ENCODE data around the gene HMCN2.

HMCN2 gene

DNA sequence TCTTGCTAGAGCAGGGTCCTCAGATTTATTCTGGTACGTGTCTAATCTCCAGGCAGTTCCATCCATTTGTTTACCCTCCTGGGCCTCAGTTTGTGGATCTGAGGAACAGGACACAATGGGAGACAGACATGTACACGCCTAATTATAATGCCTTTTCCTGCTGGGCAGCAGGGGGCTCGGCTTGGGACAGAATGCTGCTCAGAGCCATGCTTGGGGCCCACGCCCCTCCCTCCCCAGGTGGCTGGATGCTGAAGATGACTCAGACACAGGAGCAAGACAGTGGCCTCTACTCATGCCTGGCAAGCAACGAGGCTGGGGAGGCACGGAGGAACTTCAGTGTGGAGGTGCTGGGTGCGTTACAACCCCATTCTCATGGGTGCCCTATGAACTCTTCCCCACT lies 106.5 kb downstream of the HMCN2 start:
- Histone ChIP-seq H3K36me3 (ENCODE audit: control insufficient read depth, insufficient read depth, low read length) (no peaks in the 10 kb centered on the region), H3K9ac (no peak overlapping the region)
- TF ChIP-seq, protein P1, sequence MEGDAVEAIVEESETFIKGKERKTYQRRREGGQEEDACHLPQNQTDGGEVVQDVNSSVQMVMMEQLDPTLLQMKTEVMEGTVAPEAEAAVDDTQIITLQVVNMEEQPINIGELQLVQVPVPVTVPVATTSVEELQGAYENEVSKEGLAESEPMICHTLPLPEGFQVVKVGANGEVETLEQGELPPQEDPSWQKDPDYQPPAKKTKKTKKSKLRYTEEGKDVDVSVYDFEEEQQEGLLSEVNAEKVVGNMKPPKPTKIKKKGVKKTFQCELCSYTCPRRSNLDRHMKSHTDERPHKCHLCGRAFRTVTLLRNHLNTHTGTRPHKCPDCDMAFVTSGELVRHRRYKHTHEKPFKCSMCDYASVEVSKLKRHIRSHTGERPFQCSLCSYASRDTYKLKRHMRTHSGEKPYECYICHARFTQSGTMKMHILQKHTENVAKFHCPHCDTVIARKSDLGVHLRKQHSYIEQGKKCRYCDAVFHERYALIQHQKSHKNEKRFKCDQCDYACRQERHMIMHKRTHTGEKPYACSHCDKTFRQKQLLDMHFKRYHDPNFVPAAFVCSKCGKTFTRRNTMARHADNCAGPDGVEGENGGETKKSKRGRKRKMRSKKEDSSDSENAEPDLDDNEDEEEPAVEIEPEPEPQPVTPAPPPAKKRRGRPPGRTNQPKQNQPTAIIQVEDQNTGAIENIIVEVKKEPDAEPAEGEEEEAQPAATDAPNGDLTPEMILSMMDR (IDR thresholded peaks at IDR 0.05), result no peak

DNA sequence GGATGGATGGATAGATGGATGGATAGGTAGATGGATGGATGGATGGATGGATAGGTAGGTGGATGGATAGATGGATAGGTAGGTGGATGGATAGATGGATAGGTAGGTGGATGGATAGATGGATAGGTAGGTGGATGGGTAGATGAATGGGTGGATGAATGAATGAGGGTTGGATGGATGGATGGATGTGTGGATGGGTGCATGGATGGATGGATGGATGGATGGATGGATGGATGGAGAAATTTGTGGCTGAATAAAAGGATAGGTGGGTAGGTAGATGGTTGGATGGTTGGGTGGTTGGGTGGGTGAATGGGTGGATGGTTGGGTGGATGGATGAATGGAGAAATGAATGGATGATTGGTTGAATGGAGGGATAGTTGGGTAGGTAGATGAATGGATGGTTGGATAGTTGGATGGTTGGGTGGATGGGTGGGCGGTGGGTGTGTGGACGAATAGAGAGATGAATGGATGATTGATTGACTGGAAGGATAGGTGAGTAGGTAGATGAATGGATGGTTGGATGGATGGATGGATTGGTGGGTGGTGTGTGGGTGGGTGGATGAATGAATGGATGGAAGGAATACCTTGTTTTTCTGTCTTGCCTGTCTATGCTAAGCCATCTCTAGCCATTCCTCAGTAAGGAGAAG lies 108.2 kb downstream of the HMCN2 start:
- Histone ChIP-seq H3K4me3 (ENCODE audit: low read depth, low read length) (no peak overlapping the region), H3K79me2 (no peaks in the 10 kb centered on the region), H3K27me3 (ENCODE audit: control insufficient read depth, insufficient read depth, low read length) (no peaks in the 10 kb centered on the region), H3K36me3 (ENCODE audit: control insufficient read depth, insufficient read depth, low read length) (no peaks in the 10 kb centered on the region), H3K9me3 (ENCODE audit: control insufficient read depth, low read length) (no peaks in the 10 kb centered on the region), H2AFZ (no peak overlapping the region), H3K27ac (no peak overlapping the region), H3K4me2 (ENCODE audit: low read length) (no peak overlapping the region), H3K4me1 (no peaks in the 10 kb centered on the region), H3K9ac (no peak overlapping the region)
- TF ChIP-seq, protein P1 (IDR thresholded peaks at IDR 0.05), result no peak

More for the DNA sequence above, 106.5 kb downstream of the HMCN2 start:
- Histone ChIP-seq H3K27me3 (ENCODE audit: control insufficient read depth, insufficient read depth, low read length) (no peaks in the 10 kb centered on the region), H3K4me3 (ENCODE audit: low read depth, low read length) (no peak overlapping the region), H2AFZ (no peak overlapping the region), H3K4me2 (ENCODE audit: low read length) (no peak overlapping the region), H3K9me3 (ENCODE audit: control insufficient read depth, low read length) (no peaks in the 10 kb centered on the region), H3K79me2 (no peaks in the 10 kb centered on the region), H3K27ac (no peak overlapping the region), H3K4me1 (no peaks in the 10 kb centered on the region)

DNA sequence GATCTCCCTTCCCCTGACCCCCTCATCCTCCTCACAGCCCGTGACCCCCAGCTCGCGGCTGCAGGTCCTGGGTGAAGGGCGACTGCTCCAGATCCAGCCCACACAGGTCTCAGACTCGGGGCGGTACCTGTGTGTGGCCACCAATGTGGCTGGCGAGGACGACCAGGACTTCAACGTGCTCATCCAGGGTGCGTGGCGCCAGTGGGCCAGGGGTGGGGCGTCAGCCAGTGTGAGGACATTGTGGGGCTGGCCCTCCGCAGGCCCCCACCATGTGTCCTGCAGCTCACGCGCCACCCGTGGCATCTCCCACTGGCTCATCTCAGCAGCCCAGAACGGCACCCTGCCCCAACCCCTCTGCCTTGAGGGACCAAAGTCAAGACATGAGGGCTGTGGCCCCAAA lies 112.1 kb downstream of the HMCN2 start:
- Histone ChIP-seq H3K4me1 (no peaks in the 10 kb centered on the region), H3K36me3 (ENCODE audit: control insufficient read depth, insufficient read depth, low read length) (no peaks in the 10 kb centered on the region), H3K4me3 (ENCODE audit: low read depth, low read length) (no peak overlapping the region), H2AFZ (no peak overlapping the region), H3K4me2 (ENCODE audit: low read length) (no peak overlapping the region), H3K9me3 (ENCODE audit: control insufficient read depth, low read length) (no peaks in the 10 kb centered on the region), H3K9ac (no peak overlapping the region), H3K27me3 (ENCODE audit: control insufficient read depth, insufficient read depth, low read length) (no peaks in the 10 kb centered on the region), H3K27ac (no peak overlapping the region), H3K79me2 (no peaks in the 10 kb centered on the region)
- TF ChIP-seq, protein P1 (IDR thresholded peaks at IDR 0.05), result no peak

DNA sequence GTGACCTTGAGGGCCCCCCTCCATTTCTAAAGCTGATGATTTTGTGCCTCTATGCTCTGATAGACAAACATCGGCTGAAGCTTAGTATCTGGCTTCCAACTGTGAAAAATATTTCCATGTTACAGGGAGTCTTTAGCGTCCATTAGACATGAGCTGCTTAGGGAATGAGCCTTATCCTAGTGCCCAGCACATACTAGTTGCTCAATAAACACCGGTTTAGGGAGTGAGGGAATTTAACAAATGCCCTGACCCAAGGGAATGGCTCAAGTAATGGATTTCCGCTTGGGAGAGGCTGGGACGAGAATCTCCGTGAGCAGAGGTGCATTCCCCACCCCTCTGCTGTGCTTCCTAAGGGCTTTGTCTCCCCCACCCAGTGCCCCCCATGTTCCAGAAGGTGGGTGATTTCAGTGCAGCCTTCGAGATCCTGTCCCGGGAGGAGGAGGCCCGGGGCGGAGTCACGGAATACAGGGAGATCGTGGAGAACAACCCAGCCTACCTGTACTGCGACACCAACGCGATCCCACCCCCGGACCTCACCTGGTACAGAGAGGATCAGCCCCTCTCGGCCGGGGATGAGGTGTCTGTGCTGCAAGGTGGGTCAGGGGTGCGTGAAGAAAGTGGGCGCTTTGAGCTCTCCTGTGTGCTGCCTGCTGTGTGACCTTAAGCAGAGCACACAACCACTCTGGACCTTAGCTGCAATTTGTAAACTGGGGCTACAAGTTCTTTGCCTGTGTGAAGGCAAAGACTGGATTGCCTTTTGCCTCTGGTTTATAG lies 113.5 kb downstream of the HMCN2 start:
- Histone ChIP-seq H3K36me3 (ENCODE audit: control insufficient read depth, insufficient read depth, low read length) (no peaks in the 10 kb centered on the region), H3K4me1 (no peaks in the 10 kb centered on the region), H3K79me2 (no peaks in the 10 kb centered on the region), H2AFZ (no peak overlapping the region), H3K9me3 (ENCODE audit: control insufficient read depth, low read length) (no peaks in the 10 kb centered on the region), H3K27me3 (ENCODE audit: control insufficient read depth, insufficient read depth, low read length) (no peaks in the 10 kb centered on the region), H3K27ac (no peak overlapping the region), H3K4me3 (ENCODE audit: low read depth, low read length) (no peak overlapping the region), H3K9ac (no peak overlapping the region), H3K4me2 (ENCODE audit: low read length) (no peak overlapping the region)
- TF ChIP-seq, protein P1 (IDR thresholded peaks at IDR 0.05), result no peak

DNA sequence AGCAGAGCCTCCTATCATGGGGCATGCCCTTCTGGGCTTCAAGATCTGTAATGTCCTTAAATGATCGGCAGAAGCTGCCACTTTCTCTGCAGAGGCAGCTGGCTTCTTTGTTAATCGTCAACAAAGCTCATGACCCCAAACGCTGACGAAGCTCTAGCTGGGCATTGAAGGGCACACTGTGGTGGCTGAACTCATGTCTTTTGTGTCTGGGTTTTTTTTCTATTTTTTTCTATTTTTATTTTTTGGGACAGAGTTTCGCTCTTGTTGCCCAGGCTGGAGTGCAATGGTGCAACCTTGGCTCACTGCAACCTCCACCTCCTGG lies 114.0 kb downstream of the HMCN2 start:
- Histone ChIP-seq H2AFZ (no peak overlapping the region), H3K9me3 (ENCODE audit: control insufficient read depth, low read length) (no peaks in the 10 kb centered on the region), H3K36me3 (ENCODE audit: control insufficient read depth, insufficient read depth, low read length) (no peaks in the 10 kb centered on the region), H3K79me2 (no peaks in the 10 kb centered on the region), H3K4me3 (ENCODE audit: low read depth, low read length) (no peak overlapping the region), H3K4me1 (no peaks in the 10 kb centered on the region), H3K4me2 (ENCODE audit: low read length) (no peak overlapping the region), H3K27me3 (ENCODE audit: control insufficient read depth, insufficient read depth, low read length) (no peaks in the 10 kb centered on the region), H3K9ac (no peak overlapping the region), H3K27ac (no peak overlapping the region)
- TF ChIP-seq, protein P1 (IDR thresholded peaks at IDR 0.05), result no peak

Measured in parathyroid adenoma (tissue), 2 donors.